DMS153 (cell line): ENCODE measurements around the gene ACBD5.
"Not testable (repeated sequence)": the region's sequence is repeated elsewhere in the genome, so short reads cannot be mapped to it uniquely, and the experiment has no call there.

Source experiments
- DNase-seq: peaks from one replicate; lab custom pipeline; 2025; lab: John Stamatoyannopoulos, UW

The ACBD5 gene

GRCh38 chr10:27241010-27241651, 534 bp upstream of the ACBD5 start:
- DNase-seq: no peak

- DNase-seq: not testable (repeated sequence)
Observed at GRCh38 chr10:27237531-27237930, 3.1 kb downstream of the ACBD5 start.

GRCh38 chr10:27236589-27237128, 3.9 kb downstream of the ACBD5 start:
- DNase-seq: not testable (repeated sequence)

- DNase-seq: no peak
Observed at GRCh38 chr10:27235706-27236105, 4.9 kb downstream of the ACBD5 start.

- DNase-seq: no peak
Observed at GRCh38 chr10:27230022-27230421, 10.6 kb downstream of the ACBD5 start.

GRCh38 chr10:27225642-27226257, 14.8 kb downstream of the ACBD5 start:
- no peak for DNase-seq

GRCh38 chr10:27225011-27225590, 15.5 kb downstream of the ACBD5 start:
- DNase-seq: no peak

GRCh38 chr10:27223964-27224363, 16.6 kb downstream of the ACBD5 start:
- no peak for DNase-seq

GRCh38 chr10:27207350-27207749, 33.2 kb downstream of the ACBD5 start:
- DNase-seq: no peak

- DNase-seq: no peak
Observed at GRCh38 chr10:27203806-27204205, 36.8 kb downstream of the ACBD5 start.

GRCh38 chr10:27197980-27198620, 42.5 kb downstream of the ACBD5 start:
- no peak for DNase-seq

GRCh38 chr10:27192284-27192683, 48.3 kb downstream of the ACBD5 start:
- DNase-seq: no peak

GRCh38 chr10:27190508-27190907, 50.1 kb downstream of the ACBD5 start:
- DNase-seq: no peak

GRCh38 chr10:27188897-27189296, 51.7 kb downstream of the ACBD5 start:
- DNase-seq: no peak

GRCh38 chr10:27188259-27188658, 52.3 kb downstream of the ACBD5 start:
- no peak for DNase-seq

- DNase-seq: no peak
Observed at GRCh38 chr10:27169849-27170248, 70.7 kb downstream of the ACBD5 start.

- DNase-seq: peak; percentile 65
Observed at GRCh38 chr10:27158421-27158820, 82.2 kb downstream of the ACBD5 start.

- DNase-seq: no peak
Observed at GRCh38 chr10:27157150-27157549, 83.4 kb downstream of the ACBD5 start.

- not testable (repeated sequence) for DNase-seq
Observed at GRCh38 chr10:27156566-27156965, 84.0 kb downstream of the ACBD5 start.

- peak; percentile 42 for DNase-seq
Observed at GRCh38 chr10:27155066-27155754, 85.4 kb downstream of the ACBD5 start, which contains the start of gene MASTL. Gene MASTL (plus strand): TSS chr10:27155352. CDS start chr10:27155427, 75 bp downstream.

- DNase-seq: no peak
Observed at GRCh38 chr10:27153845-27154193, 86.8 kb downstream of the ACBD5 start.

- DNase-seq: no peak
Observed at GRCh38 chr10:27153329-27153728, 87.3 kb downstream of the ACBD5 start.
